Stimulated activated CD4-positive, alpha-beta T cell treated with anti-CD3 and anti-CD28 coated beads, Interleukin-4, amount 100 ng/mL, for 24 hours (primary cell): Measurements from ENCODE around the gene NAXD.
"Not testable (repeated sequence)": the region's sequence is repeated elsewhere in the genome, so short reads cannot be mapped to it uniquely, and the experiment has no call there.

Experiments used
- DNase-seq: peaks from one replicate; pipeline ENCODE4 v3.0.0-alpha.2; 2020

Gene NAXD

DNA sequence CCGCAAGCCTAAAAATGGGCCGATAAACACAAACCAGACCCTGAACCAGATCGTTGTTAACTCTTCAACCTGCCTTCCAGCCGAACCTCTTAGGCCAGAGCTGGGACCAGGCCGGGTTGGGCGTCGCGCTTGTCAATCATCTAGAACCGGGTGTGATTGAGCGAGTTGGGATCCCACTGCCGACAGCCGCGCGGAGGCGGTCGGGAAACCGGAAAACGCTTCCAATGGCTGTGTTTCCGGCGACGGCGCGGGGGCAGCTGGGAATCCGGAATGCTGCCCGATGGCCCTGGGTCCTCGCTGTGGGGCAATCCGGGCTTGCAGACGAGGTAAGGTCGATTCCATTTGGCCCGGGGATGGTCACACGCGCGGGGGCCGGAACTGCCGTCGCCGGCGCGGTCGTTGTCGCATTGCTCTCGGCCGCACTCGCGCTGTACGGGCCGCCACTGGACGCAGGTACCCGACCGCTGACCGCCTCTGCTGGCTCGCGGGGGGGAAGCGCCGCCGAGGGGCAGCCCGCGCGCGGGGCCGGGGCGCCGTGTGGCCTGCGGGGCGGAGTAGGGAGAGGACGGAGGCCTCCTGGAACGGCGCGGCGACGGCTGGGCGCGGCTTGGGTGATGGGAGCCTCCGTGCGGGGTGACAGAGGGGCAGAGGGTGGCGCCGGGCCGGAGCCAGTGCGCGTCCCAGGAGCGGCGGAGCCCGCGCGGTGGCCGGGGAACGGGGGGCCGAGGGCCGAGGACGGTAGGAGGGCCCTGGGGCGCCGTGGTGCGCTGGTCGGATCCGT, at the start of gene NAXD:
NAXD (plus strand) TSS at position 224 of the 781 bp plus-strand sequence; CDS start at position 281, 57 bp downstream.
- DNase-seq: peak; percentile 89

DNA sequence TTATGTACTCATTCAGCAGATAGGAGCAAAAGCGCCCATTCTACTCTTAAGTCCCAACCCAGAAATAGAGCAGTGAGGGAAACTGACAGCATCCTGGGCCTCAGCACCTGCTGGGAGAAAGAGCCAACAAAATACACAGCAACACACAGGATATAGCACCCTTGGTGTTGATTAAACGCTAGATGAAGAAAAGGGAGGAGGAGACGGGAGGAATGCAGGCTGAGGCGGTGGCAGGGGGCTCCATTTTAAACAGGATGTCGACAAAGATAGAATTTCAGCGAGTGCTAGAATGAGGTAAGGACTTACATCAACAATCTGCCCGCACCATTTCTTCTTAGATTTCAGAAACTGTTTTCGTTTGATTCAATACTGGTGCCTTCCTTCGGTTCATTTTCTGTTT, 49.2 kb upstream of the NAXD start:
- no peak for DNase-seq

DNA sequence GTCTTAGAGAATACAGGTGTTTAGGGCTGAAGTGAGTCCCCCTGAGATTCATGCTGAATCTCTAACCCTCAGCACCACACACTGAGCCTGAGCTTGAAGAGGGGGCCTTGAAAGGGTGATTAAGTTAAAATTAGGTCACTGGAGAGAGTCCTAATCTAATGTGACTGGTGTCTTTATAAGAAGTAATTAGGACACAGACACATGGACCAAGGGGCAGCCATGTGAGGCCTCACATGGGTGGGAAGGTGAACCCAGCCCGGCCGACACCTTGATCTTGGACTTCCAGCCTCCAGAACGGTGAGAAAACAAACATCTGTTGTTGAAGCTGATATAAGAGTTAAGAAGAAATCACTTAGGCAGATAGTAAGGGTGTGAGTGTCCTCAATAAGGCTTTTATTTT, 46.7 kb upstream of the NAXD start:
- DNase-seq: no peak

DNA sequence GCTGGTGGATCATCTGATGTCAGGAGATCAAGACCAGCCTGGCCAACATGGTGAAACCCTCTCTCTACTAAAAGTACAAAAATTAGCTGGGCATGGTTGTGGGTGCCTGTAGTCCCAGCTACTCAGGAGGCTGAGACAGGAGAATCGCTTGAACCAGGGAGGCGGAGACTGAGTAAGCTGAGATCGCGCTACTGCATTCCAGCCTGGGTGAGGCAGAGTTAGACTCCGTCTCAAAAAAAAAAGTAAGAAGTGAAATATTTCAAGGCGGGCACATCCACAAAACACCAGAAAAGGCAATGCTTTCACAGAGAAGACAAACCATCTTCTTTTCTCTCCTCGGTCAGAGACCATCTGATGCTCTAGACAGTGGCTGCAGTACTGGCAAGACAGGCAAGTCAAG, 45.4 kb upstream of the NAXD start:
- not testable (repeated sequence) for DNase-seq

DNA sequence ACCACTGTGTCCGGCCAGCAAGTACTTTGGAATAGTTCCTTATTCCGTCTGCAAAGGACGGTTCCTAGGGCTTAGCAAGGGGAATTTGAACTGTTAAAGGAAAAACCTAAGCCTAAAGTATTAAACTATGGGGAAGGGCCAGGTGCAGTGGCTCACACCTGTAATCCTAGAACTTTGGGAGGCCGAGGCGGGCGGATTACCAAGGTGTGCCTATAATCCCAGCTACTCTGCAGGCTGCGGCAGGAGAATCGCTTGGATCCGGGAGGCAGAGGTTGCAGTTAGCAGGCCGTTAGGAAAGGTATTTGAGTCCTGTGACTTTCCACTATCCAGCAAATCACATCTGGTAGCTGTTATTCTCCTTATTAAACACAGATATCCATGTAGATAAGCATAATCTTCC, 44.5 kb upstream of the NAXD start:
- no peak for DNase-seq

DNA sequence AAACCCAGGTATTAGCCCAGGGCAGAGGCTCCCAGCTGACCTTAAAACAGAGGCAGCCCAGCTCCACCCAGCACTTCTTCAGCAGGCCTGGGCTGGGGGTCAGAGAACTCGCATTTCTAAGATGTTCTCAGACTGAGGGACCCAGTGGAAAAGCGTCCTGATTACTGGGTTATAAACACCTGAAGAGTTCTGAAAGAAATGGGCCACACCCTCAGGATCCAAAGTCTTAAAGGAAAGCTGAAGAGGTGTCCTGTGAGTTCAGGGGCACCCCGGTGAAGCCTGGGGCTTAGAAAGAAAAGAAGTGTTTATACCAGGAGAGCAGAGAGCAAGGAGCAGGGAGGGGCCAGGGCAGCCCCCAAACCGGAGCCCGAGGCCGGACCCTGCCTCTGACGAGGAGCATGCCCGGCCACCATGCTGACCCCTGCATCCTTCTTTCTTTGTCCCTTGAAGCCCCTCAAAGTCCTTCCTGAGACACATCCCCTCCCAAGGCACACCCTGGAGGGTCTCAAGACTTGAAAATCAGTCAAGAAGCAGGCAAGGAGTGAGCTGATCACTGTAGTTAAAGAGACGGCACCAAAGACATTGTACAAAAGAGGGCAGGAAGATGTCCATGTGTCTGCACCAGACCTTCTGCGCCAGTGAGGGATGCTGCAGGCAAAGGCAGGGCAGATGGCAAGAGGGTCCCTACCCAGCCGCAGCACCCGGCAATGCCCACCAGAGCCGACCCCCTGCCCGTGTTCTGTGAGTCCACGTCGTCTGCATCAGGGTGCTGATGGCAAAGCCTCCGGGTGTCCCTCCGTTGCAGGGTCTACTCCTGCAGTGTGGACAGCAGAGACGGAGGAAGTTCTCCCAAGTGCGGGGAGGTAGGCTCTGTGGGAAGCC, 43.2 kb upstream of the NAXD start:
- no peak for DNase-seq

DNA sequence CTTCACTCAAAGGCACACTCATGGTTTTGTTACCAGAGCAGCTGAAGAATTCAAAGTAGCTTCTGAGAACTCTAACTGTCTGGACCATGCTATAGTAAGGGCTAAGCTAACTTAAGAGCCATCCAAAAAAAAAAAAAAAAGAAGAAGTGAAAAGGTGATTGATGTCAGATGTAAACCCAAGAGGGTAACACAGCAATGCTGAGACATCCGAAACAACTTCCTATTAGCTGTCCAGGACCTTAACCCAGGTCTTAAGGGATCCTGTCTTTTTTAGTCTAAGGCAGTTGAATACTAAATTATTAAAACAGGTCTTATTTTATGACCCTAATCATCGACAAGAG, 42.6 kb upstream of the NAXD start:
- DNase-seq: no peak

DNA sequence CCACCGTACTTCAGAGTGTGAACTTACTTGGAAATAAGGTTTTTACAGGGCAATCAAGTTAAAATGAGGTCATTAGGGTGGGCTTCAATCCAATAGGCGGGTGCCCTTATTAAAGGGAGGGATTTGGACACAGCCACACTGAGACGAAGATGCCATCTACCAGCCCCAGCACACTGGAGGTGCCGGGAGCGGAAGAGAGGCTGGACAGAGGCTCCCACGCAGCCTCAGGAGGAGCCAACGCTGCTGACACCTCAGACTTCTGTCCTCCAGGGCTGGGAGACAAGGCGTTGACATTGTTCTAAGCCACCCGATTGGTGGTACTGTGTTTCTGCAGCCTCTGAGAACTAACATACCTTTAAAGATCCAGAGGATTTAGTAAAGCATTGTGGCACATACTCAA, 41.2 kb upstream of the NAXD start:
- DNase-seq: no peak

DNA sequence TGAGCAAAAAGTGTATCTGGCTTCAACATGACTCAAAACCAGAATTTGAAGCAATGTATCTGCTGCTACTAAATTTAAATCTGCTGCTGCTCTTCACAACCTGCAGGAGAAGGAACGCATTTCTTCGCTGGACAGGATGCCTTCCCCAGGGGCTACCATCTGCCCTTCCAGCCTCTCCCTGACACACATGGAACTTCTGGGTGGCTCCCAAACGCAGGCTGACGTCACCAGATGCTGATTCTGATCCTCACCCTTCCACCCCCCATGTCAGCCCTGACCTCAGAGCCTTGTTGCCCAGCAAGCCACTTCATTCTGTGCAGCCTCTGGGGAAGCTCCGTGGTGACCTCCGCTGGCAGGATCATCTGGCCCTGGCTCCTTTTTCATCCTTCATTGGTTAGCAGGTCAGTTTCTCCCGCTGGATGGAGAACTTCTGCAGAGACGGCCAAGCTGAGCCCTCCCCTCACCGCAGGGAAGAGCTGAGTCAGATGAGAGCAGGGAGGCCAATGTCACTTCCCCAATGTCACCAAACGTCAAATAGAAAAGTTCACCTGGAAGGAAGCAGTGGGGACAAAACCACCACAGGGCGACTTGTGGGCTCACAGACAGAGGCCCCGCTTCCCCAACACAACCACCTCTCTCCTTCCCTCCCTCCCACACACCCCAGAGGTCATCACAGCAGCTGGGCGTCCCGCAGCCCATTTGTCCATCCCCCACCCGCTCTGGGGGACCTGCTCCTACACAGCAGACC, 39.8 kb upstream of the NAXD start:
- no peak for DNase-seq

DNA sequence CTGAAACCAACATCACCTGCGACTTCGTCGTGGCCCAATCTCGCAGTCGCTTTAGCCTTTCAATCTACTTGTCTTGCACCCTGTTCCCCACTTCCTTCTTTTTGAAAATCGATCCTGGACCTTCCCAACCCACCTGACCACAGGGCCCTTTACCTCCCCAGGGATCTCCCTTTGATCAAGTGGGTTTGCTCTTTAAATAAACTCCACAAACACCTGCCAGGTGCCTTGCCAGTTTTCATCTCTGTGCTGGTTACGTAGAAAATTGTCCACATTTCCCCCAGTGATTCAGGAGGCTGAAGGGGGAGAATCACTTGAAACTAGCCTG, 39.3 kb upstream of the NAXD start:
- DNase-seq: no peak

DNA sequence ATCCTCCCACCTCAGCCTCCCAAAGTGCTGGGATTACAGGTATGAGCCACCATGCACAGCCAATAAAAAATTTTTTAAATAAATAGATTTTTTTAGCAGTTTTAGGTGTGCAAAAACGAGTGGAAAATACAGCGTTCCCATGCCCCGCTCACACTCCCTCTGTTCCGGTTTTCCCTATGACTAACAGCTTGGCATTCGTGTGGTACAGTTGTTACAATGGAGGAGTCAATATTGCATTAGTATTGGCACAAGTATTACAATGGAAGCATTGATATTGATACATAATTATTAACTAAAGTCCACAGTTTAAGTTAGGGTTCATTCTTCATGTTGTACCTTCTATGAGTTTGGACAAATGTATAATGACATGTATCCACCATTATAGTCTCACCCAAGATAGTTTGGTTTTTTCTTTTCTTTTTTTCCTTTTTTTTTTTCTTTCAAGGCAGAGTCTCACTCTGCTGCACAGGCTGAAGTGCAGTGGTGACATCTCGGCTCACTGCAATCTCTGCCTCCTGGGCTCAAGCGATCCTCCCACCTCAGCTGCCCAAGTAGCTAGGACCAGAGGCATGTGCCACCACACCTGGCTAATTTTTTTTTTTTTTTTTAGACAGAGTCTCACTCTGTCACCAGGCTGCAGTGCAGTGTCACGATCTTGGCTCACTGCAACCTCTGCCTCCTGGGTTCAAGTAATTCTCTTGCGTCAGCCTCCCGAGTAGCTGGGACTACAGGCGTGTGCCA, 38.4 kb upstream of the NAXD start:
- no peak for DNase-seq

DNA sequence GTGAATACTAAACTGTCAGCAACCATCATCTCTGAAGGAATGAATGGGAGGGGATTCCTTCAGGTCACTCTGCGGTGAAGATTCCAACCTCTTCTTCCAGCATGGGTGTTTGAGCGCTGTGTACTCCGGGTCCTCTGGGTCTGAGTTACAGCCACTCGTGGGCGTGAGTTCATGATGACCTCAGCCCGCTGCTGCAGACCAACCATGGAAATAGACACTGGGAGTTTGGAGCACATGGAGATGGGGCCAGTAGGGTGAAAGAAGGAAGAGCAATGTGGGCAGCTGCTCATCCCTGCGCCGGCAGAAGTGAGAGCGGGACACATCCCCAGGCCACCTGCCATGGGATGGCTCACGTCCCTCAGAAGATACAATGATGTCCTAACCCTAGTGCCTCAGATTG, 37.0 kb upstream of the NAXD start:
- no peak for DNase-seq

DNA sequence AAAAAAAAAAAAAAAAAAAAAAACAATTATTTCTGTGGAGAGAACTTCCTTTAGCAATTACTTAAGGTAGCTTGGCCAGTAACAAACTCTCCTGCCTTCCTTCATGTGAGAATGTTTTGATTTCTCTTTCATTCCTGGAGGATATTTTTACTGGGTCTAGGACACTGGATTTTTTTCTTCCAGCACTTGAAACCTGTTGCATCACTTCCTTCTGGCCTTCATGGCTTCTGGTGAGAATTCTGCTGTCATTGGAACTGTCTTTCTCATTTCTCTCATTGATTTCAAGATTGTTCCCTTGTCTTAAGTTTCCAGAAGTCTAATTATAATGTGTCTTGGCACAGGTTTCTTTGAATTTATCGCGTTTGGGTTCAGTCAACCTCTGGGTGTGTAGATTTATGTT, 34.5 kb upstream of the NAXD start:
- DNase-seq: no peak

DNA sequence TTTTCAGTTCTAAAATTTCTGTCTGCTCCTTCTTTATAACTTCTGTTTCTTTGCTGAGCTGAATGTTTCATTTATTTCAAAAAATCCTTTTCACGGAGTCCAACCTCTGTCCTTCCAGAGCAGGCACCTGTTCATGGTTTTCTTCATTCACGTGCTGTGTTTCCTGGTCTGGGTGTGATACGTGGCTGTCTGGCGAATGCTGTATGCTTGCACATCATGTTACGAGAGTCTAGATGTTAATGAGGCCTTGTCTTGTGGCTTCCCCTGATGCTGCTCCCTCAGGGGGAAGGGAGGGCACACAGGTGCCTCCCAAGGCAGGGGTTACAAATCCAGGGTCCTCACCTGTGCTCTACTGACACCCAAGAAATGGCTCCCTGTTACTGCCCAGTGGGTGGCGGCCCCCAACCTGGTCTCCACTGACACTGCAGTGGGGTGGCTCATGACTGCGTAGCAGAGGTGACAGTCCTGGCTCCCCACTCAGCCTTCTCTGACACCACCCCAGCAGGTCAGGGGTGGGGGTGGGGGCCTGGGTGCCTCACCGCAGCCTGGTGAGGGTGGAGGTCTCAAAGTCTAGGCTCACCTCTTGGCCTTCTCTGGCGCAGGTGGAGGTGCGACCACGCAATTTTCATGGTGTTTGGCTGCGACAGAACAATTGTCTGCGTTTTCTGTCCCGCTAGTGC, 33.7 kb upstream of the NAXD start:
- DNase-seq: no peak

DNA sequence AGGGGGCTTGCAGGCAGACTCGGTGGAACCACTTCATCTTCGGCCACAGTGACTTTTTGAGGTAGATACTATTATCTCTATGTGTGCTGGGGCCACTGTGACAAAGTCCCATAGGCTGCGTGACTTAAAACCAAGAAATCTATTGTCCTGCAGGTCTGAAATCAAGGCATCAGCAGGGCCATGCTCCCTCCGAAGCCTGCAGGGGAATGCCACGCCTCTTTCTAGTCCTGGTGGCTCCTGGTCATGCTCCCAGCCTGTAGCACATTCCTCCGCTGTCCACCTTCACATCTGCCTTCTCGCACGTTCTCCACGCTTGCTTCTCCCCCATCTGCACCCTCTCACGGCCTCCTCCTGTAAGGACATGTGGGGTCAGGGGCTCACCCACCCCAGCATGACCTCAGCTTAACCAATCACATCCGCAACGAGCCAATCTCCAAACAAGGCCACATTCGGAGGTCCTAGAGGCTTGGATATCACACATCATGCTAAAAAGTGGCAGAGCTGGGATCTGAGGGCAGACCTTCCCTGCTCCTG, 32.9 kb upstream of the NAXD start:
- DNase-seq: no peak

DNA sequence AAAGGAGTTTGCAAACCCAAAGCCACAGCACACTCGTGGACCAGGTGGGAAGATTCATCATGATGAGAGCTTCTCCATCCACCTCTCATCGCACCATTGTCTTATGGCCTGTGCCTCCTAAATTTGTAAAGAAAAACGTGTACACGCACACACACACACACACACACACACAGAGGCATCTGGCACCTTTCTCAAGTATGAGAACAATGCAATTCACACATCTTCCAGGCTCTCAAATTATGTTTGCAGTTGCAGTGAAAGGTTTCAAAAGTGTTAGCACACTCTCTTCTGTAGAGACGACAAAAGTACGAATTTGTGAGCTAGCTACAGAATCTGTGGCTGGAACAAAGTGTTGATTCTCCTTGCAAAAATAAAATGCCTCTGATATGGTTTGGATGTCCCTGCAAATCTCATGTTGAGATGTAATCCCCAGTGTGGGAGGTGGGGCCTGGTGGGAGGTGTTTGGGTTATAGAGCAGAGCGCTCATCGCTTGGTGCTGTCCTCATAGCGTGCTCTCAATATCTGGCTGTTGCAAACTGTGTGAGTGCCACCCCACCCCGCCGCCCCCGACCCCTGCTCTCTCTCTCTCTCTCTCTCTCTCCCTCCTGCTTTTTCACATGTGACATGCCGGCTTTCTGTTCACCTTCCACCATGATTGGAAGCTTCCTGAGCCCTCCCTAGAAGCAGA, 32.0 kb upstream of the NAXD start:
- no peak for DNase-seq

DNA sequence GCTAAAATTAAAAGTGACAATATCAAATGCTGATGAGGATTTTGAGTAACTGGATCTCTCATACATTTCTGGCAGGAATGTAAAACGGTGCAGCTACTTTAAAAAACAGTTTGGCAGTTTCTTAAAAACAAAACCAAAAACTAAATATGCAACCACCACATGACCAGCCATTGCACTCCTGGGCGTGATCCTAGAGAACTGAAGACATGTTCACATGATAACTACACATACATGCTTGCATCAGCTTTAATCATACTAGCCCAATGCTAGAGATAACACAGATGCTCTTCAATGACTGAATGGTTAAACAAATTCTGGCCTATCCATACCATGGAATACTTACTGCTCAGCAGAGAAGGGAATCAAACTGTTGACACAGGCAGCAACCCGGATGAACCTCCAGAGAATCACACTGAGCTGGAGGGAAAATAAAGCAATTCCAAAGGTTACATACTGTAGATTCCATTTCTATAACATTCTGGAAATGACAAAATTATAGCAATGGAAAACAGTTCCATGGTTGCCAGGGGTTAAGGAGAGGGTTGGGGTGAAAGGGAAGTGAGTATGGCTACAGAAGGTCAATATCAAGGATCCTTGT, 25.5 kb upstream of the NAXD start:
- no peak for DNase-seq

DNA sequence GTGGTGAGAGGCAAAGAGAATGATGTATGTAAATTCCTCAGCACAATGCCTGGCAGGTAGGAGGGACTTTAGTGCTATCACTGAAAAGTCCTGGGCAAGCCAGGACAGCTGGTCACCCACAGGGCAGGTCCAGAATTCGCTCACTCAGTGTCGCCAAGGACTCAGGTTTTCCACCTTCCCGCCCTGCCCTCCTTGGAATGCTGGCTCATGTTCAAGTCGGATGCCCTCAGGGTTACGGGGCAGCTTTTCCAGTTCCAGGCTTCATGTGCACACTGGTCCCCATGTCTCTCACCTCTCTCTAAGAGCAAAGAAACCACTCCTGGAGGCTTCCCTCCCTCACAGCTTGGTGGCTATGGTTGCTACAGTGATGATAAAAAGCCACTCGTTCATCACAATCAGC, 24.8 kb upstream of the NAXD start:
- DNase-seq: no peak

DNA sequence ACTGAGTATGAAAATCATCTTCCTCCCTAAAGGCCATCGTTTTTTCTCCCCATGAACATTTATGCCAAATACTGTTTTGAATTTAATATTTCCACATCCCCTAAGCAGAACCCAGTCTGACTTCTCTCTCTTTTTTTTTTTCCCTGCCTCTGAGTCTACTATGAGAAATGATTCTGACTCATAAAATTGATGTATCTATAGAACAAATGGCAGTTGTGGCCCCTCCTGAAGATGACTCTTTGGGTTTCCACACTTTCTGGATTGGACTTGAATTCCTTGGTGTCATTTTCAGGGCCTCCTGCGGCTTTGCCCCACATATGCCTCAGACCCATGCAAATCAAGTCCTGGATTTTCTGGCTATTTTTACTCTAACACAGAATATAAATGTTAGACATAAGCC, 22.7 kb upstream of the NAXD start:
- DNase-seq: no peak

DNA sequence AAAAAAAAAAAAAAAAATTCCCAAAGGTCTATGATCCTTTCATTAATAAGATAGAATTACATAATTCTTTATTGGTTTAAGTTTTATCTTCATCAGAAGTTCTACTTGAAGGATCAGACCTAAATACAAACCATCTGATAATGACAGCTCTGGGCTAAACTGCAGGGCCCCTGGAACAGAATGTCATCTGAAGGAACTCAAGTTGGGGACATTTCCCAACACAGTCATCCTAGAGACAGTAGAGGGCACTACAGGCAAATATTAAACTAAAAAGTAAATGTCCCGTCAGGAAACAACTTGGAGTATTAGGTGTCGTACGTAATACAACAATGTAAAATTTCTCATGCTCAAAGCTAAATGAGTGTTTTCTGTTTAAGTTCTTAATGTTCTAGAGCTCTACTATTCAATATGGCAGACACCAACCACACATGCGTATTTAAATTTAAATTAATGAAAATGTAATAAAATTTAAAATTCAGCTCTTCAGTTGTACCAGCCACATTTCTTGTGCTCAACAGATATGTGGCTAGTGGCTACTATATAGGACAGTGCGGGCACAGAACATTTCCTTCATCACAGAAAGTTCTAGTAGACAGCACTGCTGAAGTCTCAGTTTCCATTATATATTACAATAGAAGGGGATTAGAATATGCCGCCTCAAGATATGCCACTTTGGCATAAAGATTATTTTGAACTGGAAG, 21.8 kb upstream of the NAXD start:
- DNase-seq: peak; percentile 19
